OCI-LY7 (cell line): ENCODE results near the gene CORO2B. TPM values are rescaled to one million over a fixed set of nuclear protein-coding genes. Genes with fewer than 3 reads are reported as not detected.

Experiments used
- BruUV-seq: library from RNA; stranded (reverse); fragments of 400-500 nt; replicated peaks from 2 replicates; lab custom pipeline; 2021; lab: Mats Ljungman, UMichigan
- CTCF ChIA-PET: fragments of 300-600 bp; sonication (Branson Sonifier 250); formaldehyde crosslinking; loops from one replicate; lab custom pipeline; 2022; ENCODE audit warnings: antibody characterized with exemption; ENCODE audit not compliant: unreplicated experiment; lab: Charles Lee
- POLR2A ChIA-PET: fragments of 300-600 bp; sonication (Branson Sonifier 250); formaldehyde crosslinking; loops from one replicate; lab custom pipeline; 2022; ENCODE audit warnings: antibody characterized with exemption; lab: Charles Lee
- DNase-seq: peaks from one replicate; pipeline ENCODE4 v3.0.0-alpha.2; 2015; ENCODE audit warnings: low spot score
- H2AFZ ChIP-seq: fragments of 200-600 bp; sonication (generic), shearing (Covaris generic); 2 replicates; pipeline ENCODE4 v1.6.1; 2014; ENCODE audit warnings: mild to moderate bottlenecking, antibody characterized with exemption, low read length, moderate library complexity
- H3K27ac ChIP-seq: fragments of 200-600 bp; sonication (generic); 2 replicates; pipeline ENCODE4 v1.5.1; 2014; ENCODE audit warnings: mixed run types, low read depth, mild to moderate bottlenecking, moderate library complexity, low read length, inconsistent platforms; ENCODE audit not compliant: poor library complexity, severe bottlenecking
- H3K36me3 ChIP-seq: fragments of 200-600 bp; sonication (generic); 2 replicates; pipeline ENCODE4 v1.6.1; 2014; ENCODE audit warnings: mild to moderate bottlenecking, antibody characterized with exemption, low read length, moderate library complexity, mixed read lengths; ENCODE audit not compliant: insufficient read depth
- H3K4me1 ChIP-seq: fragments of 200-600 bp; sonication (generic); 2 replicates; pipeline ENCODE4 v1.5.1; 2014; ENCODE audit warnings: mild to moderate bottlenecking, low read length; ENCODE audit not compliant: insufficient read depth, poor library complexity, severe bottlenecking
- H3K4me2 ChIP-seq: fragments of 200-600 bp; sonication (generic); 2 replicates; pipeline ENCODE4 v1.6.1; 2014; ENCODE audit warnings: mild to moderate bottlenecking, low read length
- H3K4me3 ChIP-seq: fragments of 200-600 bp; sonication (generic); 2 replicates; pipeline ENCODE4 v1.5.1; 2014; ENCODE audit warnings: mild to moderate bottlenecking, low read depth, low read length; ENCODE audit not compliant: poor library complexity, severe bottlenecking
- H3K79me2 ChIP-seq: fragments of 200-600 bp; sonication (generic); 2 replicates; pipeline ENCODE4 v1.6.1; 2016; ENCODE audit warnings: low read depth, mild to moderate bottlenecking, low read length, moderate library complexity, mixed read lengths; ENCODE audit not compliant: insufficient read depth
- H3K9me2 ChIP-seq: fragments of 200-600 bp; sonication (generic); 2 replicates; pipeline ENCODE4 v1.6.1; 2016; ENCODE audit warnings: mild to moderate bottlenecking, low read length, mixed read lengths; ENCODE audit not compliant: insufficient read depth
- H3K9me3 ChIP-seq: fragments of 200-600 bp; sonication (generic); 2 replicates; pipeline ENCODE4 v1.6.1; 2014; ENCODE audit warnings: mild to moderate bottlenecking, mixed run types, low read length, mixed read lengths
- H4K20me1 ChIP-seq: fragments of 200-600 bp; sonication (generic); 2 replicates; pipeline ENCODE4 v1.6.1; 2014; ENCODE audit warnings: mild to moderate bottlenecking, antibody characterized with exemption, low read length, moderate library complexity, mixed read lengths; ENCODE audit not compliant: insufficient read depth
- CTCF ChIP-seq: fragments of 200-600 bp; sonication (generic); conservative IDR thresholded peaks from 2 replicates; pipeline ENCODE4 v1.5.1; 2014; ENCODE audit warnings: mild to moderate bottlenecking, antibody characterized with exemption, low read length, moderate library complexity, mixed read lengths
- EZH2phosphoT487 ChIP-seq: fragments of 200-600 bp; sonication (generic); IDR thresholded peaks from 2 replicates; pipeline ENCODE4 v1.6.1; 2018; ENCODE audit warnings: low read depth, borderline replicate concordance, mild to moderate bottlenecking, mixed run types, antibody characterized with exemption, low read length, moderate library complexity, mixed read lengths
- intact Hi-C: fragments of 100-400 bp; cut with micrococcal nuclease; formaldehyde crosslinking; loops from one replicate; pipeline ENCODE4 v1.10.0; 2022; ENCODE audit not compliant: unreplicated experiment
- total RNA-seq, 2 experiments: library from RNA; depleted of rRNA in 1 of 2; stranded (reverse); fragments of >200 nt in 1 of 2; shearing (Covaris generic) in 1 of 2; gene quantifications; 2 replicates each; pipeline ENCODE4 v1.2.3, GENCODE V29; 2014 to 2022

Gene CORO2B
- total RNA-seq, 2 experiments from 2014 or later = 7.4 to 12.5 TPM

- no TSS peak for BruUV-seq
- no peak overlapping the region for H2AFZ ChIP-seq
- H3K79me2 ChIP-seq = peaks cover 52% of the 10 kb centered on the region; the same call in 1 of the 2 replicates
- no peak overlapping the region for H3K4me3 ChIP-seq
- no peak overlapping the region for H3K4me2 ChIP-seq
- peaks cover 56% of the 10 kb centered on the region for H3K4me1 ChIP-seq
- no peak for DNase-seq
- POLR2A ChIA-PET = interaction anchor here (1.5 kb wide), 1 partner anchor 9 kb away, joined by 3 read pairs; no protein-coding TSS in a partner anchor
- intact Hi-C loops = no loop called here
- TF ChIP-seq CTCF (no peak), EZH2phosphoT487 (no peak)
- H3K9me3 ChIP-seq = no peaks in the 10 kb centered on the region
- no peak overlapping the region for H3K27ac ChIP-seq
- CTCF ChIA-PET = no interaction called here
- H4K20me1 ChIP-seq = 0 out of 2 replicates have a peak, but pooled peaks cover 4% of the 10 kb centered on the region
- H3K36me3 ChIP-seq = no peaks in the 10 kb centered on the region
- H3K9me2 ChIP-seq = no peaks in the 10 kb centered on the region
Measured at GRCh38 chr15:68589783-68590710, 11.3 kb downstream of the CORO2B start.

- H2AFZ ChIP-seq = no peak overlapping the region
- CTCF ChIA-PET = interaction anchor here (1.1 kb wide), 1 partner anchor 37 kb away, joined by 4 read pairs; no protein-coding TSS in a partner anchor
- no peaks in the 10 kb centered on the region for H3K9me2 ChIP-seq
- intact Hi-C loops = no loop called here
- TF ChIP-seq CTCF (no peak), EZH2phosphoT487 (no peak)
- H3K27ac ChIP-seq = no peak overlapping the region
- DNase-seq = no peak
- H3K4me1 ChIP-seq = peaks cover 48% of the 10 kb centered on the region
- 0 out of 2 replicates have a peak, but pooled peaks cover 4% of the 10 kb centered on the region for H4K20me1 ChIP-seq
- H3K4me3 ChIP-seq = no peak overlapping the region
- no peak overlapping the region for H3K4me2 ChIP-seq
- peaks cover 50% of the 10 kb centered on the region; the same call in 1 of the 2 replicates for H3K79me2 ChIP-seq
- H3K9me3 ChIP-seq = no peaks in the 10 kb centered on the region
- no TSS peak for BruUV-seq
- POLR2A ChIA-PET = interaction anchor here (0.7 to 1.2 kb wide), 2 partner anchors 8 to 150 kb away, joined by 3 to 4 read pairs; no protein-coding TSS in a partner anchor
- no peaks in the 10 kb centered on the region for H3K36me3 ChIP-seq
Measured at GRCh38 chr15:68590721-68591389, 12.1 kb downstream of the CORO2B start.
